ENCODE results near the gene JAM3.

Gene JAM3

DNA sequence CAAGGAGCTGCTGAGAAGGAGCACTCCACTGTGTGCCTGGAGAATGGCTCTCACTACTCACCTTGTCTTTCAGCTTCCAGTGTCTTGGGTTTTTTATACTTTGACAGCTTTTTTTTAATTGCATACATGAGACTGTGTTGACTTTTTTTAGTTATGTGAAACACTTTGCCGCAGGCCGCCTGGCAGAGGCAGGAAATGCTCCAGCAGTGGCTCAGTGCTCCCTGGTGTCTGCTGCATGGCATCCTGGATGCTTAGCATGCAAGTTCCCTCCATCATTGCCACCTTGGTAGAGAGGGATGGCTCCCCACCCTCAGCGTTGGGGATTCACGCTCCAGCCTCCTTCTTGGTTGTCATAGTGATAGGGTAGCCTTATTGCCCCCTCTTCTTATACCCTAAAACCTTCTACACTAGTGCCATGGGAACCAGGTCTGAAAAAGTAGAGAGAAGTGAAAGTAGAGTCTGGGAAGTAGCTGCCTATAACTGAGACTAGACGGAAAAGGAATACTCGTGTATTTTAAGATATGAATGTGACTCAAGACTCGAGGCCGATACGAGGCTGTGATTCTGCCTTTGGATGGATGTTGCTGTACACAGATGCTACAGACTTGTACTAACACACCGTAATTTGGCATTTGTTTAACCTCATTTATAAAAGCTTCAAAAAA lies 82.3 kb downstream of the JAM3 start:
- Mint-ChIP-seq H3K27ac (no peak overlapping the region), H3K4me1 (ENCODE audit: low read depth) (no peaks in the 10 kb centered on the region), H3K36me3 (ENCODE audit: low read depth) (peaks cover 67% of the 10 kb centered on the region), H3K27me3 (no peaks in the 10 kb centered on the region), H3K9me3 (no peaks in the 10 kb centered on the region), H3K4me3 (no peak overlapping the region)

DNA sequence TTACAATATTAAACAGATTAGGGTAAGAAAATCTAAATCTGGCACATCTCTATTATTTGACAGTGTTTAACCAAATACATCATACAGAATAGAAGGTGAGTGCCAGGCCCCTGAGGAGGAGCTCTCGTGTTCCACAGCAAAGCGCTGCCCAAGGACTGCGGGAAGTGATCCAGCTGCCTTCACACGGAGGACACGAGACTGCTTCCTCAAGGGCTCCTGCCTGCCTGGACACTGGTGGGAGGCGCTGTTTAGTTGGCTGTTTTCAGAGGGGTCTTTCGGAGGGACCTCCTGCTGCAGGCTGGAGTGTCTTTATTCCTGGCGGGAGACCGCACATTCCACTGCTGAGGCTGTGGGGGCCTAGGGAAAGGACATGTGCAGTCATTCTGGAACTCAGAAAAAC lies 83.8 kb downstream of the JAM3 start:
- peaks cover 75% of the 10 kb centered on the region for H3K36me3 Mint-ChIP-seq (ENCODE audit: low read depth)
- no peaks in the 10 kb centered on the region for H3K9me3 Mint-ChIP-seq
- no peak overlapping the region for H3K4me3 Mint-ChIP-seq
- H3K27me3 Mint-ChIP-seq, result no peaks in the 10 kb centered on the region
- no peak overlapping the region for H3K27ac Mint-ChIP-seq
- no peaks in the 10 kb centered on the region for H3K4me1 Mint-ChIP-seq (ENCODE audit: low read depth)

DNA sequence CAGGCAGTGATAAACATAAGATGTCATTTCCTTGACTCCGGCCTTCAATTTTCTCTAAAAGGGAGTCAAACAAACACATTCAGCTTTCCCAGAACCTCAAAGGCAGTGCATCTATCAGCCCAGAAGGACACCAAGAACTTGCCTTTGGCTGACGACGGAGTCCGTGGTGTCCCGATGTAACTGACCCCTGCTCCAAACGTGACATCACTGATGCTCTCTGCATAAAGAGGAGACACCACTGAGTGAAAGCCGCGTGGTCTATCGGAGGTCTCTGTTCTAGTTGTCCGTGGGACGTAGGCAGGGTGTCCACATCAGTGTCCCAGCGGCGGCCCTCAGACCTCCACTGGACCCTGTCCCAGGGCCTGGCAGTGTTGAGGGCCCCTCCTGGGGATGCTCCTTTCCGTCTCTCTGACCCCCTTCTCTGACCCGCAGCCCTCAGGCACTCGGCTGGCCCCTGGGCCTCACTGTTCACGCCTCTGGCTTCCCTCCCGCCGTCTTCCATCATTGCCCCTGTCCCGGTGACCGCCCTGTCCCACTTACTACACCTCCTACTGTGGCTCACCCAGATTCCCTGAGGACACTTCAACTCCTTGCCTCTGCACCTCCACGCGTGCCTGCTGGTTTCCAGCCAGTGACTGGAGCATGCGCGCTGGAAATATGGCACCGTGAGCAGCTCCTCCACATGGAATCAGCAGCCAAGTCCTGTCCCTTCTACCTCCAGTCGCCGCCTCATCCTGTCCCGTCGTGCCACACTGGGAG lies 84.5 kb downstream of the JAM3 start:
- Mint-ChIP-seq H3K9me3 (no peaks in the 10 kb centered on the region), H3K4me1 (ENCODE audit: low read depth) (no peaks in the 10 kb centered on the region), H3K27me3 (no peaks in the 10 kb centered on the region), H3K36me3 (ENCODE audit: low read depth) (peaks cover 75% of the 10 kb centered on the region), H3K4me3 (no peak overlapping the region), H3K27ac (no peak overlapping the region)

DNA sequence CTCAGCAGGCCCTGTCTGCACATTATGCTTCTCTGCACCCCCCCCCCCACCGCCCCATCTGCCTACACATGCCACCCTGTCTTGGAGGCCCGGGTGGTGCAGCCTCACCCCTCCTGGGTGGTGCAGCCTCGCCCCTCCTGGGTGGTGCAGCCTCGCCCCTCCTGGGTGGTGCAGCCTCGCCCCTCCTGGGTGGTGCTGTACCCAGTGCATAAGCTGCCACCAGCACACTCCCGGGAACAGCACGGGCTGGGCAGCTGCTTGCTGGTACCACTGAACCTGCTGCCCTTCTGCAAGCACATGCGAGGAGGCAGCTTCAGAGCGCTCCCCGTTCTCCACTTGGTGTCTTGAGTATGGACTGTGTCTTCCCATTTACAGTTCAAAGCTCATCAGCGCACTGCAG lies 85.6 kb downstream of the JAM3 start:
- Mint-ChIP-seq H3K4me3 (no peak overlapping the region), H3K27me3 (no peaks in the 10 kb centered on the region), H3K4me1 (ENCODE audit: low read depth) (no peaks in the 10 kb centered on the region), H3K36me3 (ENCODE audit: low read depth) (peaks cover 77% of the 10 kb centered on the region), H3K9me3 (no peaks in the 10 kb centered on the region), H3K27ac (no peak overlapping the region)

DNA sequence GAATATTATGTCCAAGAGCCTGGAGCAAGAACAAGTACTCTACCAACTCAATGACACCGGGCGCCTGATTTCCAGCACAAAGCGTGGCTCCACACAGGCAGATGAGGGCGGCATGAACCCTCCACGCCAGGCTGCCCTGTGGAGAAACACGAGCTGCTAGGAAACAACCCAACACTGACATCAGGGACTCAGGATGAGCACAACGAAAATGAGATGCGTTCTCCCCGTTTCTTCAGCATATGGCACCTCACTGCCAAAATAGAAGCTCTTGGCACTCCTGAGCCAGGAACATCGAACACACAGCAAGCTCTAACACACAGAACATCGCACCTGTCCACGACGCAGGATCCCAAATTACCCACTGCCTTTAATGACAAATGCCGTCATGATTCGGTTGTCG lies 86.6 kb downstream of the JAM3 start:
- H3K36me3 Mint-ChIP-seq (ENCODE audit: low read depth), result peaks cover 83% of the 10 kb centered on the region
- no peaks in the 10 kb centered on the region for H3K9me3 Mint-ChIP-seq
- no peaks in the 10 kb centered on the region for H3K4me1 Mint-ChIP-seq (ENCODE audit: low read depth)
- H3K27ac Mint-ChIP-seq, result no peak overlapping the region
- no peak overlapping the region for H3K4me3 Mint-ChIP-seq
- H3K27me3 Mint-ChIP-seq, result no peaks in the 10 kb centered on the region

DNA sequence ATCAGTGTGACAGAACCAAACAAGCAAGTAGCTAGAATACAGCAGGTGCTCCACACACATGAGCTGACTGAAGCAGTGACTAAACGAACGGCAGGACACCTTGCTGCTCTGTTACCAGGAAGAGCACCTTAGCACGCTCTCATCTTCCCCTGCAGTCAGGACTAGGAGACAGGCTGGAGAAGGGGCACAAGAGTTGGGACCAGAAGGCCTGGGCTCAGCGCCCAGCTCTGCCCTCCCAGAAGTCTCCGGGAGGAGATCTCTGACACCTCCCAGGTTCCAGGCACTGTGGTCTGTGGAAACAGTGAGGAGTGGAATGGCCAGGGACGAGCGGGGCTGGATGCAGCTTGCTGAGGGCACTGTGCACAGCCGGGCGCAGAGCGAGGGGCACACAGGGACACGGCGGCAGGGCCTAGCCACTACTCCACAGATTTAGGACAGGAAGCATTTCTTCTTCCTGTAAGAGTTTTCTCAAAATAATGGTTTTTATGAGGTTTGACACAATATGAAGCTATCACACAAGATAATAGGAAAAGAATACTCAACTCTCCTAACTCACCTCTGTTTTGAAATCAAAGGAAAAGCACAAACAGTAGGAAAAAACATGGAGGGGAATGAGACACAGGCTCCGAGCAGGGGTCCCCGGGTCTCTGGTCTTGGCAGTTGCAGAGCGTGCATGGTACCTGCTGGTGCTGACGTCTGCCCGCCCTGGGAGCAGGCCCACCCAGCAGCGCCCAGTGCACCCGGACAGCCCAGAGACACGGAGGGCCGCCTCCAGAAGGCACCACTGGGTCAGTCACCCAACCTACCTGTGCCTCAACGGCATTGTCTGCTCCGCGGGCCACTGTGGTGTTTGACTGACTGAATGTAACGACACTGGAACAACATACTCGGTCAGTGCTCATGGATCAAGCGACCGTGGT lies 87.3 kb downstream of the JAM3 start:
- Mint-ChIP-seq H3K4me3 (no peak overlapping the region), H3K4me1 (ENCODE audit: low read depth) (no peaks in the 10 kb centered on the region), H3K9me3 (no peaks in the 10 kb centered on the region), H3K27me3 (no peaks in the 10 kb centered on the region), H3K36me3 (ENCODE audit: low read depth) (peaks cover 82% of the 10 kb centered on the region), H3K27ac (no peak overlapping the region)

DNA sequence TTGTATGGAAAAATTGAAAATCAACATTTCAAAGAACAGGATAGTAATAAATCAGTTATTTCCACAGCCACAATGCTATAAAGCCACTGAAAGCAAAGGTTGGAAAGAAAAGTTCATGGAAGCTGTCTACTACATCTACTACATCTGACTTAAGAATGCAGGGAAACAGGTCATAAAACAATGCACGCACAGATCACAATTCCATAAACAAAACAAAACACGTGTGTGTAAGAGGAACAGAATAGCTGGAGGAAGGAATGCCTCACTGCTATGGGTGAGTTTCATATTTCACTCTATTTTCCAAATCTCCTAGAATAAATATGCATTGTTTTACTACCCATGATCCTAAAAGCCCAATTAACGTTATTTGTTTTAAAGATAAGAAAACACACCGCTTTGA lies 88.6 kb downstream of the JAM3 start:
- Mint-ChIP-seq H3K27me3 (no peaks in the 10 kb centered on the region), H3K9me3 (no peaks in the 10 kb centered on the region), H3K36me3 (ENCODE audit: low read depth) (peaks cover 83% of the 10 kb centered on the region)

DNA sequence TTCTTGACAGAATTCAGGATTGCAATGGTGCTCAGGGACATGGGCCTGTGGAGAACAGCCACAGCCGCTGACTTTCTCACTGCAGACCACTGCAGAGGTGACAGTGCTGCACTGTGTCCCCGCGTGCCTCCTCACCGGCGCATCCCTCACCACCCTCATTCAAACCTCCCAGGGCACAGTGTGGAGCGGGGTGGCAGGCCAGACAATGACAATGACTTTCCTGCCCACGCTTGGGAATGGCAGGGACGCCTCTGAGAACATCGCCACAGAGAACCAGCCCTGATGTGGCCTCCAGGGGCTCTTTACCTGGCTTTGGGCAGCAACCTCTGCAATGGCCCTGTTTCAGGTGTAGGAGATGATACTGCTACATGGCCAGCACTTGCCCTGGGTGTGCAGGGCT lies 89.2 kb downstream of the JAM3 start:
- H3K4me1 Mint-ChIP-seq (ENCODE audit: low read depth), result no peaks in the 10 kb centered on the region
- peaks cover 84% of the 10 kb centered on the region for H3K36me3 Mint-ChIP-seq (ENCODE audit: low read depth)
- no peak overlapping the region for H3K27ac Mint-ChIP-seq
- no peak overlapping the region for H3K4me3 Mint-ChIP-seq
- no peaks in the 10 kb centered on the region for H3K27me3 Mint-ChIP-seq
- H3K9me3 Mint-ChIP-seq, result no peaks in the 10 kb centered on the region

More for the DNA sequence above, 88.6 kb downstream of the JAM3 start:
- Mint-ChIP-seq H3K27ac (no peak overlapping the region), H3K4me1 (ENCODE audit: low read depth) (no peaks in the 10 kb centered on the region), H3K4me3 (no peak overlapping the region)

DNA sequence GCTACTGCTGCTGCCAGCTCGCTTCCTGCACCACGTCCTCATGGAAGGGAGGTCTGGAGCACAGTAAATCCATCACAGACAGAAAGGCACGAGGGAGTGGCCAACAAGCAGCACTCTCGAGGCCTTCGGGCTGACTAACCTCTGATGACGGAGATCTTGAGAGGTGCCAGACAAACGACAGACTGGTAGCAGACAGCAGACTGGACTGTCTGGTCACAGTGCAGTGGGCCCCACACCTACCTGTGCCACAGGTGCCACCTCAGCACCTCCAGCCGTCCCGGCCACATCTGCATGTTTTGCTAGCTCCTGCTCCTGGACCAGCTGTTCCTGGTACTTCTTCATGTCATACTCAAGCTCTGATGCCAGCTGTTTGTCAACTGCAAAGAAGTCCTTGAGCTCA lies 90.8 kb downstream of the JAM3 start:
- Mint-ChIP-seq H3K27me3 (no peaks in the 10 kb centered on the region), H3K4me1 (ENCODE audit: low read depth) (no peaks in the 10 kb centered on the region), H3K27ac (no peak overlapping the region), H3K36me3 (ENCODE audit: low read depth) (peaks cover 85% of the 10 kb centered on the region), H3K4me3 (no peak overlapping the region), H3K9me3 (no peaks in the 10 kb centered on the region)

DNA sequence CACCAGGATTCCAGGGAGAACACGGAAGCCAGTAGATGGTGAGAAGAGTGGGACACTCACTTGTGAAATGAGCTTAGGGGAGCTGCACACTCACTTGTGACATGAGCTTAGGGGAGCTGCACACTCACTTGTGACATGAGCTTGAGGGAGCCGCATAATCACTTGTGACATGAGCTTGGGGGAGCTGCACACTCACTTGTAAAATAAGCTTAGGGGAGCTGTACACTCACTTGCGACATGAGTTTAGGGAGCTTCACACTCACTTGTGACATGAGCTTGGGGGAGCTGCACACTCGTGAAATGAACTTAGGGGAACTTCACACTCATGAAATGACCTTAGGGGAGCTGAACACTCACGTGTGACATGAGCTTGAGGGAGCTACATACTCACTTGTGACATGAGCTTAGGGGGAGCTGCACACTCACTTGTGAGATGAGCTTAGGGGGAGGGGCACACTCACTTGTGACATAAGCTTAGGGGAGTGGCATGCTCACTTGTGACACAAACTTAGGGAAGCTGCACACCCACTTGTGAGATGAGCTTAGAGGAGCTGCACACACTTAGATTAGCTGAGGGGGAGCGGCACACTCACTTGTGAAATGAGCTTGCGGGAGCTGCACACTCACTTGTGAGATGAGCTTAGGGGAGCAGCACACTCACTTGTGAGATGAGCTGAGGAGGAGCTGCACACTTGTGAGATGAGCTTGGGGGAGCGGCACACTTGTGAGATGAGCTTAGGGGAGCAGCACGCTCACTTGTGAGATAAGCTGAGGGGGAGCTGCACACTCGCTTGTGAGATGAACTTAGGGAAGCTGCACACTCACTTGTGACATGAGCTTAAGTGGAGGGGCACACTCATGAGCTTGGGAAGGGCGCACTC lies 95.9 kb downstream of the JAM3 start:
- Mint-ChIP-seq H3K36me3 (ENCODE audit: low read depth) (peaks cover 67% of the 10 kb centered on the region), H3K4me1 (ENCODE audit: low read depth) (no peaks in the 10 kb centered on the region)

DNA sequence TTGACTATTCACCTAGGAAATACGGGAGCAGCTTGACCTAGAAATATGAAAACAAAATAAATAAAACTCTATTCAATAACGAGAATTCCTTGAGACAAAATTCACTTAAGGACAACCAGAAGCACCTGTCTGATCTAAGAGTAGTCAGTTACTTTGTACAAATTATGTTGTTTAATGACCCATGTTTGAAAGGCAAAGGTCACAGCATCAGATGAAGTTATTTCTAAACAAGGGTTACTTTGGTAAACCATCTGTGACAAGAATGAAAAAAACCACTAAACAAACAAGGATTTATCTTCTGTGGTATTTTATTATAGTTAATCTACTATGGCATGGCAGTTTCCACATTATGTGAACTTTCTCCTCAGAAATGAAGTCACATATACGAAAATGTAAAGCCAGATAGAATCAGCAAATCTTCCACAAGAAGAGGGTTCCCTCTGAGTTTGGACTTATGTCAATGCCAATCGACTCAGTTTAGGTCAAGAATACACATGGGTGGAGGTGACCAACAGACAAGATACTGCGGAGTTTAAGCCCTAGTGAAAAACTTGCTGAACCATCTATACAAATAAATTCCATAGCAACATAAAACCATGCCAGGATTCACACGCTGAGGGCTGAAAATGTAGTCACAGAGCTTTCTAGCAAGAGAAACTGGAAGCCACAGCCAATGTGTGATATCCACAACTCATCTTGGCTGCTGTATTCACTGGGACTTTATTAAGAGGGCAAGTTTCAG lies 101.5 kb downstream of the JAM3 start:
- Mint-ChIP-seq H3K4me3 (no peak overlapping the region), H3K27ac (no peak overlapping the region), H3K9me3 (no peaks in the 10 kb centered on the region), H3K4me1 (ENCODE audit: low read depth) (no peaks in the 10 kb centered on the region), H3K27me3 (no peaks in the 10 kb centered on the region), H3K36me3 (ENCODE audit: low read depth) (peaks cover 55% of the 10 kb centered on the region)

More for the DNA sequence above, 95.9 kb downstream of the JAM3 start:
- Mint-ChIP-seq H3K27ac (no peak overlapping the region), H3K27me3 (no peaks in the 10 kb centered on the region), H3K9me3 (no peaks in the 10 kb centered on the region), H3K4me3 (no peak overlapping the region)

DNA sequence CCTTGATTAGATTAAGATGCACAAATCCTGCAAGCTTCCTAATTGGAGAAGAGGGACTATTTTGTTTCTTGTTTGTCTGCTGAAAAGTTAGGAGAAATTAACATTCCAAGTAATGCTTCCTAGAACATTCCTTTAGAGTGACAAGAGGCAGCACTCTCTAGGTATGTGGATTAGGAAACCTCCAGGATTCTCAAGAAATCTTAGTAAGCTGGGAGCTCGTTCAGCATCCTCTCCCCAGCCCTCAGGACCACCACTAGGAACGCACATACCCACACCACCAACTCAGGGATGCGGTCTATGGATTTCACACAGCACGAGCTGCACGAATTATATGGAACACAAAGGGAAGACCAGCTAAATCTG lies 102.0 kb downstream of the JAM3 start:
- Mint-ChIP-seq H3K4me1 (ENCODE audit: low read depth) (no peaks in the 10 kb centered on the region), H3K27ac (no peak overlapping the region), H3K36me3 (ENCODE audit: low read depth) (peaks cover 58% of the 10 kb centered on the region), H3K4me3 (no peak overlapping the region), H3K9me3 (no peaks in the 10 kb centered on the region), H3K27me3 (no peaks in the 10 kb centered on the region)

DNA sequence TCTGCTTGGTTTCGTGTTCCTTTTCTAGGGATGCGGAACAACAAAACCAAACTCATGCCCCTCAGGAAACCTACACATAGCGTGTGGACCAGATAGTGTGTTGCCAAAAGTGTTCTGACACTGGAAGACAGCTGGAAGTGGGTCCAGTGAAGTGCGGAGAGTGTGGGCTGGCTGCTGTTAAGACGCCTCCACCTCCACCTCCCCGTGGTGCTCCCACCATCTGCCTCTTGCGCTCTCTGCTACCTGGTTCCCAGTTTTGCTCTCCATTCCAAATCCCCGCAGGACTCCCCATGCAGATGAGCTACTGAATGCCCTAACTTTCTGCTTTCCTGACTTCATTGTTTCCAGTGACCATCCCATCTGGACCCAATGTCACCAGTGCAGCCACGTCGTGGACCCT lies 103.1 kb downstream of the JAM3 start:
- Mint-ChIP-seq H3K9me3 (no peaks in the 10 kb centered on the region), H3K4me3 (no peak overlapping the region), H3K4me1 (ENCODE audit: low read depth) (no peaks in the 10 kb centered on the region), H3K27me3 (no peaks in the 10 kb centered on the region), H3K27ac (peak overlapping the region; percentile 12), H3K36me3 (ENCODE audit: low read depth) (peaks cover 69% of the 10 kb centered on the region)

DNA sequence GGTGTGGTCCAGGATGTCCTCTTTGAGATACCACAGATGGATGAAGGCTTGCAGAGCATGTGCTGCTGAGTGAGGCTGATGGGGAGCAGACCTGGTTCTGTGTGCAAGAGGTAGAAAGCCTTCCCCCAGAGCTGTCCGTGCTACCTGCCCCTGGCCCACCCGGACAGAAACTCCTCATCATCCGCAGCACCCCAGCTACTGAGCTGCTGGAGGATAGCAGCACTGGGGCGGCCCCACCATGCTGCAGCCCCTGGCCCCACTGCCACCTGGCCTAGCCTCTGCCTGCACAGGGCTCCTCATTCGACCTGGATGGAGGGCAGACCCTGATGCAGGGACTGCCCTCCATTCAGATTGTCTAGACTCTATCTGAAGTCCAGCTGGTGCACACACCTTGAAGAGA lies 104.4 kb downstream of the JAM3 start:
- peaks cover 71% of the 10 kb centered on the region for H3K36me3 Mint-ChIP-seq (ENCODE audit: low read depth)
- H3K27me3 Mint-ChIP-seq, result no peaks in the 10 kb centered on the region
- no peak overlapping the region for H3K4me3 Mint-ChIP-seq
- H3K9me3 Mint-ChIP-seq, result no peaks in the 10 kb centered on the region
- no peaks in the 10 kb centered on the region for H3K4me1 Mint-ChIP-seq (ENCODE audit: low read depth)
- no peak overlapping the region for H3K27ac Mint-ChIP-seq

All from stimulated activated naive CD8-positive, alpha-beta T cell treated with anti-CD3 and anti-CD28 coated beads, Interleukin-15, Interleukin-2, amounts not matched to agents 100 ng/mL and 50 ng/mL, for 24 hours (primary cell).